Activated naive CD4-positive, alpha-beta T cell (primary cell): ENCODE results near the gene SLC35F4.
"Not testable (repeated sequence)": the region's sequence is repeated elsewhere in the genome, so short reads cannot be mapped to it uniquely, and the experiment has no call there.

Source experiments
- DNase-seq, 4 experiments: peaks; one replicate each; lab custom pipeline; 2025; lab: John Stamatoyannopoulos, UW

SLC35F4 gene

DNA sequence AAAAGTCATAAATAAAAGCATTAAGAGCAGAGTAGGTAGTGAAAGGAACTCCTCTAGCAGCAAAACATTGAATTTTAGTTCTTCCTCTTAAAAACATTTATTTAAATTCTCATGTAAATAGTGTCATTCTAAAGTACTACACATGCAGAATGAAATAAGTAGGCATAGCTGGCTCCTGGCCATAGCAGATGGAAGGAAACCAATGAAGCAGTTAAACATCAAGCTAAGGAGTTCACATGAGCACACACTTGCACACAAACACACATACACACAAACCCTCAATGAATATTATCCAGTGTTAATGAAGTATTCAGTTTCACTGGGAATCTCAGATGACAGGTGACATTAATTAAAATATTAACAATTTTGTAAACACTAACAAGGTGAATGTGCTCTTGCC is 69.3 kb downstream of the SLC35F4 start:
- DNase-seq: no peak

DNA sequence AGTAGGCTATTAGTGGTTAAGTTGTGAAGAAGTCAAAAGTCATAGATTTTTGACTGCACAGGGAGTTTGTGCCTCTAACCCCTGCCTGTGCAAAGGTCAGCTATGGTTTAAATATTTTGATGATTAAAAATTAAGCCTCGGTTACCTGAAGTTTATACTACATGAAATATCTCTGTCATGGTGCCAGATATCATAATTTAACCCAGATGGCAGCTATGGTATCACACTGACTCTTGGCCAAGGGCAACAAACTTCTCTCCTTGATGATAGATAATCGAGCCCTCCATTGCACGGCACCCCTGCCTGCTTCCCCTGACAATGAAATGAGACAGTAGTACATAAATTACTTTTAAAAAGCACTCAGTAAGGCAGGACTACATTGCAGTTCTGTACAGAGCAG is 80.8 kb downstream of the SLC35F4 start:
- no peak for DNase-seq

DNA sequence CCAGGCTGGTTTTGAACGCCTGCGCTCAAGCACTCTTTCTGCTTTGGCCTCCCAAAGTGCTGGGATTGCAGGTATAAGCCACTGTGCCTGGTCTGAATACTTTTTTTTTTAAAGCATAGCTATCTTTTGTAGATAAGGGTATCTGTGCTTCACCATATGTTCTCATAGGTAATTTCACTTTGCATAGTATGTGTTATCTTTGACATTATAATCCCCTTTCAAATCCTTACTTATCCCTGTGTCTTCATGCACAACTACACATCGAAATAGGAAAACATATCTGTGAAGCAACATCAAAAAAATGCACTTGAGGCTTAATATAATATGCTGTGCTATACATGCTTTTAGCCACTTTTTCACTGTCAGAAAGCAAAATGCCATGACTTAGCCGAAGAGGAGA is 94.1 kb downstream of the SLC35F4 start:
- no peak for DNase-seq

DNA sequence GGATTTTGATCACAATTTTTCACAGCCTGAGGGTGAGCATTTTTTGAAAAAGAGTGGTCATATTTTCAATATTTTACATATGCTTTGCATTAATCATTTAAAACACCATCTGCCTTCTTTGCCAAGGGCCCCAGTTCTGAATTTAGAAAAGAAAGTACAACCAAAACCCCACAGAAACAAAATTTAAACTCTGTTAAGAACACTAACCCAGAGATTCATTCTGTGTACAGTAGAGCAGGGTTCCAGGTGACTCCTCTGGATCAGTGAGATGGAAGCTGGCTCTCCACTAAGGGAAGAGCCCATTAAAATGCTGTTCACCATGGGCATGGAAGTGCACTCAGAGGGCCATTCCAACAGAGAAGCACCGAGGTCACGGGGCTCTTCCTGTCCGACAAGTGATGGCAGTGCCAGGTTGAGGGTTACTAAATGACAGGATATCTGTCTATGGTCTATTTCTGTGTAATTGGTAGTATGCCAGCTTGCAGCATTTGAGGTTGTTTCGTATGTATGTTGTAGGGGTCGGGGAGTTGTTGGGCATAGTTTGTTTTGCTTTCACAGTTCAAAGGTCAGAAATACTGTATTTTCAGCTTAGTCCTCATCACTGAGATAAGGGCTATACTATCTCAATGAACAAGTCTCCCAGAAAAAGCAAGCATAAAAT is 95.9 kb downstream of the SLC35F4 start:
- no peak for DNase-seq

DNA sequence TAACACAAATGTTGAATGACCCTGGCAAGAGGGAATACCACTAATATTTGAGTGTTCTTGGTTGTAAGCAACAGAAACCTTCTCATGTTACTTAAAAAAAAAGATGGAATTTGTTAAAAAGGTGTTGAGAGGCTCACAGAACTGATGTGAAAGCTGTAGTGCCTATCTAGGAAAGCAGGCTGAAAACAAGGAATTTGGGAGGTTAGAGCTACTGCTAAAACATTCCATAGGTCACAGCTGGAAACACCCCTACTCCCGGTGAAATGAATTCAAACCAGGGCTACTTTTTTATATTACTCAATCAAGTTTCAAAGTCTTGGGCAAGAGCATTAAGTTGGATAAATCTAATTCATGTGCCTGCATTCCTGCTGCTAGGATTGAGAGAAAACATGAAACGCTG is 104.1 kb downstream of the SLC35F4 start:
- no peak for DNase-seq

DNA sequence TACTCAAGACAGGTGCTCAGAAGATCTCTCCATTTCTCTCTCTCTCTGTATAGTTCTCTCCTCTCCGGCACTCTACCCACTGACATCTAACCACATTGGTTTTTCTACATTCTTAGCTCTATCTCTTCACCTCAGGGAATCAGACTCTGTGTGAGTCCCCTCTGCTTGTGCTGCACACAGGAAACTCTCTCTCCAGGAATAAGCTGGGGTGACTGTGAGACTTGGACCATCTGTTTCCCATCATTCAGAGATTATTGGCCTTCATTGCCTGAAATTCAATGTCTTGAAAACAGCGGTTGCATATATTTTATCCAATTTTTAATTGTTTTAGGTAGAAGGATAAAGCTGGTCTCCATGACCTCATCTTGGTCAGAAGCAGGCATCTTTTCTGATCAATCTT is 105.0 kb downstream of the SLC35F4 start:
- no peak for DNase-seq

DNA sequence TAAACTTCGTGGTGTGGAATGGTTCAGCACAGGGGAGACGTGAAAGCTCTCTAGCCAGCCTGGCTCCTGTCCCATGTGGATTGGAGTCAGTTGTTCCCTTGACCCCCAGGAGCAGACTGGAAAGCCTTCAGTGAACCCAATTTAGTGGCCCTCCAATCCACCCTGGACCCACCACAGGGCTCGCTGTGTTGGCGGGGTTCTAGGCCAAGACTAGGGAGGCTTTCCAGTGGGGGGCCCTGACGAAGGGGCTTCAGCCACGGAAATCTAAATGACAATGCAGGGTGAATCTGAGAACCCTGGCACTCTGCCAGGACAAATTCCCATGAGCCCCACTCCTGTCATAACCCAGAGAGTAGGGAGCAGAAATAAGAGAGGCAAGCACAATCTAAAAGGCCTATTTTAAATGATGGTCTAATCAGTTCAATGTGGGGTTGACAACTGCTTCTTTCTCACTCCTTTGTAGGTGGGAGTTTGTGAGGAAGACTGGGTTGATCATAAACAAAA is 110.8 kb downstream of the SLC35F4 start:
- no peak for DNase-seq

DNA sequence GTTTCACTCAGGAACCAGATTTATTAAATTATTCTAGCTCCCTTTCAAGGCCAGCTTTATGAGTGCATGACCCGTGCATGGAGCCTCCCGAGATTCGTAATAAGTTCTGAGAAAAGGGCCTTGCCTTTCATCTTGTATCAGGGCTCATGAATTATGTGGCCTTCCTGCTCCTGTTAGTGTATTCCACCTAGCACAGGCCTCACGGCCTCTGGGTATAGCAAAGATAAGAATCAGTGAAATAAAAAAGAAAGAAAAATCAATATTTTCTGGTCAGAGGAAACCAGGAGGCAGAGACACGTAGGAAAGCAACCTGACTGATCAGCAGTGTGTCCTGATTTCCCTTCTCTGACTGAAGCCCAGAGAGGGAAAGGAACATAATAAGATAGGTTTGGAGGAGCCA is 111.4 kb downstream of the SLC35F4 start:
- no peak for DNase-seq

DNA sequence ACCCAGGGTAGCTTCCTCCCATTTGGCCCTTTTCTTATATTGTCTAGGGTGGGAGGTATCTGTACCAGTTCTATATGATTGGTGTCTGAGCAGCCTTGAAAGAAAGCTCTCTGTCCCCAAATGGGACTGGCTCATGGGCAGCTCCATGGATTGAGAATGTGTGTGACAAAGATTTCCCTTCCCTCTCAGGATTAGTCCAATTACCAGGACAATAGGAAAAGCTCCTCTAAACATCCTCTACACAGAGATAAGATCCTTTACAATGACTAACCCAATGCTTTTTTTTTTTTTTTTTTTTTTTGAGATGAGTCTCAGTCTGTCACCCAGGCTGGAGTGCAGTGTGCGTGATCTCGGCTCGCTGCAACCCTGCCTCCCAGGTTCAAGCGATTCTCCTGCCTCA is 112.1 kb downstream of the SLC35F4 start:
- DNase-seq: no peak

DNA sequence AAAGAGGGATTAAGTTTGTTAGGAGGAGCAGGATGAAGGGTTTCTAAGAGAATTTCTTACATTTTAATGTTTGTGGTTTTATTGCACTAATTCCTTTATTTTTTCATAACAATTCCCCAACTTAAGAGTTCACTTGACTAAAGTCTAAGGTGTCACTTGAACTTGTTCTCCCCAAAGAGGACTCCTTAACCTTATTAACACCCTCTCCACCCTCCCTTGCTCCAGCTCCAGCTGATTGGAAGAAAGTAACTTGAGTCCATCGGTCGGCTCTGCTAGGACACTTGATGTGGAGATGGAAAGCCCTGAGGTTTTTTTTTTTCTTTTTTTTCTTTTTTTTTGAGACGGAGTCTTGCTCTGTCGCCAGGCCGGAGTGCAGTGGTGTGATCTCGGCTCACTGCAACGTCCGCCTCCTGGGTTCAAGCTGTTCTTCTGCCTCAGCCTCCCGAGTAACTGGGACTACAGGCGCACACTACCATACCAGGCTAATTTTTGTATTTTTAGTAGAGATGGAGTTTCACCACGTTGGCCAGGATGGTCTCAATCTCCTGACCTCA is 113.7 kb downstream of the SLC35F4 start:
- not testable (repeated sequence) for DNase-seq

DNA sequence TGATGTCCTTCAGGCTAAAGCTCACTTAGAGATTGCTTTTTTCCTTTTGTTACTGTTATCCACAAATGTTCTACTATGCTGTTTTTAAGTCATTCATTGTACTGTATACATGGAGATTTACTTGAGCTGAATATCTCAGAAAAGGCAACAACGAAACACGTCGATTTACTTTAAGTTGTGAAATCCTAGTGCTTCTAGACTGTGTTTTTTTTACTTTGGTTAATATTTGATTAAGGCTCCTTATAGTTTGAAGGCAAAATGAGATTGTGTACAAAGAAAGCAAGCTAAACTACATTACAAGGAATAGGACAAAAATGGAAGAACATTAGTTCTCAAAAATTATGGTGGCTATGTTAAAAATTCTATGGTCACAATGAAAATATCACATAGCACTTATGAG is 114.5 kb downstream of the SLC35F4 start:
- no peak for DNase-seq

DNA sequence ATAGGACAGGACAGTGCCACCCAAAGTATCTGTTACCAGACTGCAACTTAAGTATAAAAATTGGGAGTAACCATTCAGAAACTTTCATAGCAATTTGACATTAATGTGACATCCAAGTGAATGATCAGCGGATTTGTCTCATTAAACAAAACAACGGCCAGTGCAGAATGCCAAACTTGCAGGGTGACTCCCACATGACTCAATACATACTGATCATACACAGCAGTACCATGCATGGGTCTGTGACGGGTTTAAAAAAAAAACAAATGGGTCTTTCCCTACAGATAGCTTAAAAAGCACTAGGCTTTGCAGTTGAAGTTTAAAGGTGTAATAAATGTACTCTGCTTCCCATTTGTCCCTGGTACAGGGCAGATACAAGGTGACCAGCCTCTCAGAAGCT is 116.6 kb downstream of the SLC35F4 start:
- DNase-seq: no peak

DNA sequence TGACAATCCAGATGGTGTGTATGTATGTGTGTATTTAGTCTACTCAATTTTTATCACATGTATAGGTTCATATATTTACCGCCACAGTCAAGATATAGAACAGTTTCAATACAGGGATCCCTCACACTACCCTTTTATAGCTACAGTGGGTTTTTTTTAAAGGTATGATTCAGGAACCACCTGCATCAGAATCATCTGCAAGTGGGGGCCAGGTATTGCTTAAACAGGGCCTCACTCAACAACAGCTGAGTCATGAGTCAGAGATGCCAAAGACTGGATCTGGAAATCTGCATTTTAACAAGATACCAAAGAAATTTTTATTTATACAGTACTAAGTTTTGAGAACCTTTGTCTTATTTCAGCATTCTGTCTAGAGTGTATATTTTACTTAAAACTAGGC is 117.6 kb downstream of the SLC35F4 start:
- DNase-seq: no peak

DNA sequence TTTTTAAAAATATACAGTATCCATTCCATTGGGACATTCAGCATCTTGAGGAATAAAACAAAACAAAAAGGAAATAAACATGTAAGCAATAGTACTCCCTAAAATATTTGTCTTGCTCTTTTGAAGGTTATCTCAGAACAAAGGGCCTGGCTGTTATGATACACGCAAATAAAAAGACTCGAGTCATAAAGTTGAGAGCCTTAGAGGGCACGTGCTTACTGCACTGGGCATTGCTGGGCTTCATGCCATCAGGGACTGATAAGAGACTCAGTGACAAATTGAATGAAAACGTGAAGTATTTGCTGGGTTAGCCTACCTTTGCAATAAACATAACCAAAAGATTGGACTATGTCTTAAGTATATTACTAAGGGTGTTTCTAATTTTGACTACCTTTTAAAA is 118.9 kb downstream of the SLC35F4 start:
- DNase-seq: no peak

DNA sequence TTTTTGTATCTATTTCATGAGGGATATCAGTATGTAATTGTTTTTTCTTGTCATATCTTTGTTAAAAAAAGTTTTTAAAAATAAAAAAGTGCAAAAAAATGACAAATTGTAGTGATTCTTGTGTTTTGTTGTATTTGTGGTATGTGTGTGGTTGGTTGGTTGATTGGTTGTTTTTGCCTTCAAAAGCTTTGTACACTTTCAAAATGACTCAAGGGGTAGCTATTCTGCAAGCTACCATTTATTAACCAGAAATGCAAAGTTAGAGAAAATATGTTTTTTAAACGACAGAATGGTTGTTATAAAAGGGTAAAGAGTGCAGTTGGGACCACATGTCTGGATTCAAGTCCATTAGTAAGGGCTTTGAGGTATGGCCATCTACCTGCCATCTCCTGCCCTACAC is 119.3 kb downstream of the SLC35F4 start:
- DNase-seq: no peak

DNA sequence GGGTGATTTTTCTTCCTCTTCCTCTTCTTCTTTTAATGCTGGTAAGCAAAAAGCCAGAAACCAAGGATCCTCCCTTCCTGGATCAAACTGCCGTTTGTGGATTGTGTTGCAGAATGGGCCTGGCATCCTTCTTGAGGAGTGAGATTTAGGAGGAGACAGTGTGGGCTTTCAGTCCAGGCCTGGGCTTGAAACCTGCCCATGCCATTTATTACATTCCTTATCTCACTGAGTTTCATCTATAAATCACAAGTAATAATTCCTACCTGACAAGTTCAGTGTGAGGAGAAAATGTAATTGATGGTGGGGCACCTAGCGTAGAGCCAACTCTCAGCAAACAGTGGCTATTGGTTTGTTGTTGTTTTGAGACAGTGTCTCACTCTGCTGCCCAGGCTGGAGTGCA is 126.4 kb downstream of the SLC35F4 start:
- no peak for DNase-seq

DNA sequence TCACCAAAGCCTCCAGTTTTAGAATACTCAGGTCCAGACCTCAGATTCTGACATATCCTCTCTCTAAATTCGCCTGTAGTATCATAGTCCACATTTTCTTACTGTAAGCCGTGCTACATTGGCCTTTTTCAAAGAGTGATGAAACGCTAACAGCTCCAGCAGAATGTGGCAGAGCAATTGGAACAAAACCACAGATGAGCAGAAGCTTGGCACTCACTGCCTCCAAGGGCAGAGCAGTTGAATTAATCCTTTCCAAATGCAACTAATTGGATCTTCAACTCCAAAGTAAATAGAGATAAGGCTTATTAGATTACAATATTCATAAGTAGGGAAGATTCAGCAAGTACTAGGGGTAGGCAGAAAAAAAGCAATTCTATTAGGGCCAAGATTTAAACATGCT is 128.3 kb downstream of the SLC35F4 start:
- DNase-seq: no peak

DNA sequence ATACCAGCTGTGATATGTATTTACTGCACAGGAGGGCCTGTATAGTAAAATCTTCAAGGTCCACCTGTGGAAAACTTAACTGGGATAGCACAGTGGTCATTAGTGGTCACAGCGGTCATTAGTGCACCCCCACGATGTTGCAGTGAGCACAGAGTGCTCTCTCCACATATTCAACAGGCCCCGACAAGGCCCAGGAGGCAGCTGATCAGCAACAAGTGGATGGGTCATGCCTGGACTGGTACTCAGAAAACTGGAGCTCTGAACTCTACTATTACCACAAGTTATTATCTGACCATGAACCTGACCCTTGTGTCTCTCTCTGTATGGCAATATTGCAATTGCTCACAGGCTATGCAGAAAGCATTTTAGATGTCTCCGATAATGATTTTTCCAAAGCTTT is 129.5 kb downstream of the SLC35F4 start:
- no peak for DNase-seq

DNA sequence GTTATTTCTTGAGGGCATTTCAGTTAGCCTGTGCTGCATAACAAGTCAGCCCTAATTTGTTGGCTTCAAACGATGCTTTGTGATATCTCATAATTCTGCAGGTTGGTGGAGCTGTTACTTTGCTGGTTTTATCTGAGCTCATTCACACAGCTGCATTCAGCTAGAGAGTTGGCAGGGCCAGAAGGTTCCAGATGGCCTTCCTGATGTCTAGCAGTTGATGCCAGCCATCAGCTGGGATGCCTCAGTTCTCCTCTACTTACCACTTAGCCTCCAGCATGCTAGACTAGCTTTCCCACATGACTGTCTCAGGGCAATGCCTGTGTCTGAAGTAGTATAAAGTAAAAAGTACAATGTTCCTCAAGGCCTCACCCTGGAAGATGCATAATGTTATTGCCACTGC is 130.6 kb downstream of the SLC35F4 start:
- no peak for DNase-seq

DNA sequence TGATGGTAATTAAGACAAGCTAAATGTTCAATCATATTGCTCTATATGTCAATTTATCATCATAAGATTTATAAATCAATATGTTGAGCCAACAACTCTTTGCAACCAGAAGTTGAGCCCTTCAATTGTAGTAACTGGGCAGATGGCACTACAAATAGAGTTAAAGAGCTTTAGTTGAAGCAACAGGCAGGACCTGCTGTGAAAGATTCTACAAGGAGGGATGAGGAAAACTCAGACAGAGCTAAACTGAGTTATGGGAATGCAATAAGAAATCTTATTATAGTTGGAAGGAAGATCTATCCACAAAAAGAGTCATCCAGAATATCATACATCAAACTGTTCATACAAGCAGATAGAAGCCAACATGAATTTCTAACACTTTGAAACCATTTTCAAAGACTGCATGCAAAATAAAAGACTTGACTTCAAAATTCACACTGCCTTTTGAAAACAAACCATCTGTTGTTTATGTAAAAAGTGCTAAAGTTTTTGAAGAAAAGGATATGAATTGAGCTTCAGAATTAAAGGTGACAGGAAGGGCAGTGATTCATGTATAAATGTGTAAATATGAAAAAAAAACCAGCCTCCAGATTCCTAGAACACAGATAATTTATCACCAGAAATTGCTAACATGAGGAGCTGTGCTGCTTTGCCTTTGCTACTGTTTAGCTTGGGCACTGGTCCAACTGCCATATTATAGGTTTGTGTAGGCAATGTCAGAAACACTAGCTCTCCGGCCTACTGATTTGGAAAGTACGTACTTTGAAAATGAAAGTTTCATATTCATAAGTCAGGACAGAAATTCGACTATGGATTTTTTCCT is 133.2 kb downstream of the SLC35F4 start:
- DNase-seq: no peak

DNA sequence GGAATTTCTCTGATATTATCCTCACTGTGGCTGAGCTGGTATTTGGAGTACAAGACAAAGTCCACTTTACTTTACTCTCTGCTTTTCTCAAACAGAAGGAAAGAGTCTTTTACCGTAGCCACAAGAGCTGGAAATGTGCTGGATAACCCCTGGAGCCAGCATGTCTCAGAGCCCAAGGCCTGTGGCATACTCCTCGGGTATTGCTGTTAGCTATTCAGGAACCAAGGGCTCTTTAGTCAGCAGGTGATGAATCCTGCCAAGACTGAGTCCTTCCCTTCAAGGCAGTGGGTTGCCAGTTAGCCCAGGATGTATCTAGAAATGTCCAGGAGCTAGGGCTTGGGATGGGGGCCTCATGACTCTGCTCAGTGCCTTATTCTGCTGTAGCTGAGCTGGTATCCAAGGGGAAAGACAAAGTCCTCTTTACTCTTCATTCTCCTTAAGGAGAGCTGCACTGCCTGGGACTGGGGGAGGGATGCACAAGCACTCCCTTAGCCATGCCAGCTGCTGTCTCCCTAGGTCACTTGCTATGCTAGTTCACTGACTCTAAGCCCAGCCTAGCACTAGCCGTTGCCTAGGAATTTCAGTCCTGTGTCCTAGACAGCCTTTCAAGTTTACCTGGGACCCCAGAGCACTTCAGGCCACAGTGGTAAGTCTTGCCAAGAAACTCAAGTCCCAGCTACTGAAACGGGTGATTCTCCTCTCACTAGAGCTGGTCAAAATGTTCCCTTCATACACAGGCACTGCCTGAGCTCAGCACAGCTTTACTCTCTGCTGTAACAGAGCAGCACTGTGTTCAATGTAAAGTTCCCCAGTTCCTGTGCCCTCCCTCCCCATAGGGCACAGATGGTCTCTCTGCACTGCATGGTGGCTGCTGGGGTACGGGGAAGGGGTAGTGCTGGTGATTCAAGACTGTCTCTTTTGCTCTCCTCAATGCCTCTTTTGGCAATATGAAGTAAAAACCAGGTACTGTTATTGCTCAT is 136.4 kb downstream of the SLC35F4 start:
- no peak for DNase-seq
